ENCODE measurements around the gene CENPN. TPM values are rescaled to one million over a fixed set of nuclear protein-coding genes. Genes with fewer than 3 reads are reported as not detected.

The CENPN gene
- total and polyA plus RNA-seq, 2 of the 13 experiments (the other 11 are each of a cell fraction or from before 2014, with no cell fraction given): 29.7 to 129 TPM

- TF ChIP-seq ZIK1 (CRISPR knock-in tag; IDR thresholded peaks at IDR 0.05; ENCODE audit: borderline replicate concordance, low read depth) (no peak), ZNF468 (CRISPR knock-in tag; IDR thresholded peaks at IDR 0.05) (peak; percentile 59; the same call in 1 of the 2 replicates), PHF21A (CRISPR knock-in tag; IDR thresholded peaks at IDR 0.05) (peak; percentile 58), ZBTB3 (CRISPR knock-in tag; IDR thresholded peaks at IDR 0.05; ENCODE audit: borderline replicate concordance, low read depth) (peak; percentile 81)
Observed at GRCh38 chr16:81006813-81007695, at the start of gene CENPN, which contains the start of gene CMC2 (continued).

GRCh38 chr16:80958284-80958683 is 48.7 kb upstream of the CENPN start:
- Histone ChIP-seq H3K36me3 (replicated peaks in 1 of 2; ENCODE audit: control insufficient read depth in 1 of 2, insufficient read depth in 2 of 2, low read length in 2 of 2) (no peaks in the 10 kb centered on the region), H3K4me1 (ENCODE audit: insufficient read depth, low read length) (peaks cover 13% of the 10 kb centered on the region), H3K4me3 (replicated peaks in 1 of 3; ENCODE audit: insufficient read depth in 1 of 3, low read depth in 2 of 3, low read length in 3 of 3) (no peak overlapping the region), H3K27me3 (ENCODE audit: control insufficient read depth in 1 of 2, insufficient read depth in 2 of 2, low read length in 2 of 2) (no peaks in the 10 kb centered on the region), H3K9ac (ENCODE audit: insufficient read depth, low read depth, low read length) (no peak overlapping the region), H4K20me1 (ENCODE audit: insufficient read depth, low read length) (no peaks in the 10 kb centered on the region), H3K4me2 (ENCODE audit: low read depth, low read length) (no peak overlapping the region), H3K9me3 (ENCODE audit: low read length) (peaks cover 23% of the 10 kb centered on the region), H3K79me2 (ENCODE audit: insufficient read depth, low read length) (no peaks in the 10 kb centered on the region), H2AFZ (ENCODE audit: low read length) (no peak overlapping the region), H3K27ac (ENCODE audit: extremely low read length, insufficient read depth, low read length) (no peak overlapping the region)
- FAIRE-seq: no peak
- BruUV-seq (replicated peaks): no TSS peak
- DNase-seq (ENCODE audit: low spot score): no peak
- in situ Hi-C loops (cut with HindIII; ENCODE audit: extremely low pct_ligation_motif_present, low pct_unique_long_range_greater_than_20kb): no loop called here
- TF ChIP-seq GMEB1 (CRISPR knock-in tag; IDR thresholded peaks at IDR 0.05; ENCODE audit: borderline replicate concordance) (no peak), PAF1 (CRISPR knock-in tag; IDR thresholded peaks at IDR 0.05) (no peak), POLR2G (IDR thresholded peaks at IDR 0.05; ENCODE audit: low read depth, low read length) (no peak), ONECUT2 (CRISPR knock-in tag; IDR thresholded peaks at IDR 0.05) (0 out of 2 replicates have a peak, but pooled peaks have one; percentile 35), NPAS2 (CRISPR knock-in tag; IDR thresholded peaks at IDR 0.05; ENCODE audit: borderline replicate concordance) (no peak)
- CTCF ChIA-PET (ENCODE audit: low intra/inter-chr PET ratio, low total read pairs): no interaction called here
- no peak for ATAC-seq
- POLR2A ChIA-PET: no interaction called here
- intact Hi-C loops (cut with micrococcal nuclease; ENCODE audit: unreplicated experiment): no loop called here

Measured in HepG2 (cell line).